ENCODE results near the gene MAP2K5. TPM values are rescaled to one million over a fixed set of nuclear protein-coding genes. Genes with fewer than 3 reads are reported as not detected.
A peak's percentile ranks its signal among the peaks of the same experiment; 100 is the strongest.

The MAP2K5 gene
- total and polyA plus RNA-seq, 7 donors: 9.8 to 24.0 (median 16.5) TPM

DNA sequence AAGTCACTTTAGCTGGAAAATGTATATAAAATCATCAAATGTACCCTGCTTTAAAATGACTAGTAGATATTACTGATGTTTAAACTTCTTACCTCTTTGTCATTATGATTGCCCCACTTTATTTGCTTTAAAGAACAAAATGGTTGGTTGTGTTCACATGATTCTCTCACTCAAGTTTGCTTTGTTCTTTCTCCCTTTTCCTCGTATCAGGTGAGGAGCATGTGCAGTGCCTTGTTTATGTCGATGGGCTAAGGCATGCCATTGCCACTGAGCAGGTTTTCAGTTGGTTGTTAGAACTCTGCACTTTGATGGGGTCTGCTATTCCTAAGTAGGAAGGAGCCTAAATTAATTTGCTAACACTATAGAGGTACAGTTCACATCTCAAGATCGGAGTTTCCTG is 5.3 kb downstream of the MAP2K5 start:
- peak overlapping the region; percentile 5 for H3K27ac ChIP-seq
- no peaks in the 10 kb centered on the region for H3K9me3 ChIP-seq
- H3K36me3 ChIP-seq (ENCODE audit: insufficient read depth in 1 of 2, low read depth in 1 of 2): peaks cover 0 to 40% of the 10 kb centered on the region in 2 donors
- peaks cover 39% of the 10 kb centered on the region for H3K4me1 ChIP-seq
- H3K27me3 ChIP-seq (ENCODE audit: insufficient read depth in 3 of 3, low read length in 2 of 3): no peaks in the 10 kb centered on the region
- DNase-seq: no peak
- 66 to 70% (median 67%) methylated on average over 3 of the region's 3 CpGs for WGBS, 3 donors
- no peak overlapping the region for H3K4me3 ChIP-seq
- no peak for ATAC-seq
- intact Hi-C loops (cut with DNase I): no loop called here
- TF ChIP-seq, protein P1, sequence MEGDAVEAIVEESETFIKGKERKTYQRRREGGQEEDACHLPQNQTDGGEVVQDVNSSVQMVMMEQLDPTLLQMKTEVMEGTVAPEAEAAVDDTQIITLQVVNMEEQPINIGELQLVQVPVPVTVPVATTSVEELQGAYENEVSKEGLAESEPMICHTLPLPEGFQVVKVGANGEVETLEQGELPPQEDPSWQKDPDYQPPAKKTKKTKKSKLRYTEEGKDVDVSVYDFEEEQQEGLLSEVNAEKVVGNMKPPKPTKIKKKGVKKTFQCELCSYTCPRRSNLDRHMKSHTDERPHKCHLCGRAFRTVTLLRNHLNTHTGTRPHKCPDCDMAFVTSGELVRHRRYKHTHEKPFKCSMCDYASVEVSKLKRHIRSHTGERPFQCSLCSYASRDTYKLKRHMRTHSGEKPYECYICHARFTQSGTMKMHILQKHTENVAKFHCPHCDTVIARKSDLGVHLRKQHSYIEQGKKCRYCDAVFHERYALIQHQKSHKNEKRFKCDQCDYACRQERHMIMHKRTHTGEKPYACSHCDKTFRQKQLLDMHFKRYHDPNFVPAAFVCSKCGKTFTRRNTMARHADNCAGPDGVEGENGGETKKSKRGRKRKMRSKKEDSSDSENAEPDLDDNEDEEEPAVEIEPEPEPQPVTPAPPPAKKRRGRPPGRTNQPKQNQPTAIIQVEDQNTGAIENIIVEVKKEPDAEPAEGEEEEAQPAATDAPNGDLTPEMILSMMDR (IDR thresholded peaks at IDR 0.05): no peak

DNA sequence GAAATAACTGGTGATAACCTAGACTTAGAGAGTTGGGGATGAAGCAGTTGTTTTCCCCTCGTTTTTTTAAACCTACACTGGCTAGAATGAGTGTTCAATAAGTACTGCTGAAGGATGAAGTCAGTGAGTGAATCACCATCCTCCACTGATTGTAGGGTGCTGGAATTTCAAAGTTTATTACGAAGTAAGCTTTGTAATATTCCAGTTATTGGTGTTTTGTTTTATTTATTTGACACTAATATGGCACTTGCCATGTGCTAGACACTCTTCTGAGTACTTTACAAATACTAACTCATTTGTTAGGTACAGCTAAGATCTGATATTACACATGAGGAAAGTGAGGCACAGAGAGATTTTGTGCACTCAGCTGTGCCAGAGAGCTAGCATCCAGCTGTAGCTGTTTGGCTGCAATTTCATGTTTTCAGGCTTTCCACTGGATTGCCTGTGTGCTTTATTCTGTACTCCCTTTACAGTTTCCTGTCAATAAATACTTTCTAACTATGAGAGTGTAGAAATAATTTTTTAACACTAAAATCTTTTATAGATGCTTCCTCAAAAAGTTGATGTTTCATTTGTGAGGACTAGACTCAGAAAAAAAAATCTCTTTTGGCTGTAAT is 5.8 kb downstream of the MAP2K5 start:
- Histone ChIP-seq H3K4me3 (no peak overlapping the region), H3K27me3 (ENCODE audit: insufficient read depth in 3 of 3, low read length in 2 of 3) (no peaks in the 10 kb centered on the region), H3K4me1 (peaks cover 39% of the 10 kb centered on the region), H3K36me3 (ENCODE audit: insufficient read depth in 1 of 2, low read depth in 1 of 2) (peaks cover 0 to 45% of the 10 kb centered on the region in 2 donors), H3K27ac (peak overlapping the region; percentile 53), H3K9me3 (no peaks in the 10 kb centered on the region)
- whole genome bisulfite sequencing, 3 donors: 49 to 61% (median 59%) methylated on average over 2 of the region's 2 CpGs
- intact Hi-C loops (cut with DNase I): no loop called here
- ATAC-seq: no peak
- no peak for DNase-seq
- TF ChIP-seq, protein P1 (IDR thresholded peaks at IDR 0.05): no peak

DNA sequence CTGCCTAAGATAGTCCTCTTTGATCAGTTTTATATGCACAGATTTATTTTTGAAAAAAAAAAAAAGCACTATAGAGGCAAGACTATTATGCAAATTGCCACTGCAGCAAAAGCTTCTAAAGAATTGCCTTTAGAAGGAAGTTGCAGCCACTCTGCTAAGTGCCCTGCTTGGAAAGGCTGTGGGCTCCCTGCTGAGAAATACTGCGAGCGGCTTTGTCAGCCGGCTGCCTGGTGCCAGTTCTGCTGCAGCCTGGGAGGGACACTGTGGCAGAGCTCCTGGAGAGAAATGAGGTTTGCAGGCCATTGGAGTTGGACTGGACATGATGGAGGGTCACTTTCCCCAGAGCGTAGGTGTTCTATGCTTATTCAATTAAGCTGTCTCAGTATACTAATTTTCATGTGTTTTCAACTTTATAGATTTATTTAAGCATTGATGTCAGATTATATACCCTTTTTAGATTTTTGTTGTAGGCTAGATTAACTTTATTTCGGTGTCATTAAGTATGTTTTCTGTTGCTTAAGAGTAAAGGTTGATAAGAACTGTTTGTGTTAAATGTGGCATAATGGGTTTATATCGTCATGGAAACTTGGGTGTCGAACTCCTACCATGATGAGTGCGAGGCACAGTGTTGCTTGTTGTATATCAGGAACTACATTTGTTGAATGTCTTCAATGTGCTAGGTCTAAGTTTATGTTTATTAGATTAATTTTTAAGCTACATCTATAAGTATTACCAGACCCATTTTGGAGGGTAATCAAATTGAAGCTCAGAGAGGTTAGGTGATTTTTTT is 6.6 kb downstream of the MAP2K5 start:
- ATAC-seq (peak; percentile 59 to 77 (median 64)), DNase-seq (no peak)
- Histone ChIP-seq H3K4me3 (no peak overlapping the region), H3K36me3 (ENCODE audit: insufficient read depth in 1 of 2, low read depth in 1 of 2) (peaks cover 0 to 45% of the 10 kb centered on the region in 2 donors), H3K9me3 (no peaks in the 10 kb centered on the region), H3K27me3 (ENCODE audit: insufficient read depth in 3 of 3, low read length in 2 of 3) (no peaks in the 10 kb centered on the region), H3K27ac (peak overlapping the region; percentile 53), H3K4me1 (peaks cover 32% of the 10 kb centered on the region)
- WGBS, 3 donors: 52 to 57% (median 52%) methylated on average over 8 of the region's 8 CpGs
- intact Hi-C loops (cut with DNase I): no loop called here
- TF ChIP-seq, protein P1 (IDR thresholded peaks at IDR 0.05): no peak

DNA sequence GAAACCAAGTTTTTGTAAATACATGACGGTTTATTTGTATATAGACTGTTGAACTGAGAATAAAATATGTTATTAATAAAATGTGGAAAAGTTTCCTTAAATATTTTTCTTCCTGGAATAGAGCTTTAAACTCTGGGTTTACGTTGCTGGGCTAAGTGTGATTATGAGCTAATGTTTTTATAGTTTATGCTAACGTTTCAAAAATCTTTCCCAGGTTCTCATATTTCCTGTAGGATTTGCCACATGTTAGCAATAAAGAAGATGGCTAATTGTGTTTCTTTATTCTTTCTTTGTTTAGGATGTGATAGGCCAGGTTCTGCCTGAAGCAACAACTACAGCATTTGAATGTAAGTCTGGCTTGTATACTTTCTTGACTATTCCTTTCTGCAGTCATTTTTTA is 7.2 kb downstream of the MAP2K5 start:
- H3K9me3 ChIP-seq: no peaks in the 10 kb centered on the region
- H3K4me3 ChIP-seq: no peak overlapping the region
- TF ChIP-seq, protein P1 (IDR thresholded peaks at IDR 0.05): no peak
- WGBS, 3 donors: 35 to 39% (median 37%) methylated on average over 3 of the region's 3 CpGs
- H3K27ac ChIP-seq: peak overlapping the region; percentile 53
- H3K4me1 ChIP-seq: peaks cover 27% of the 10 kb centered on the region
- no peak for ATAC-seq
- no peak for DNase-seq
- H3K27me3 ChIP-seq (ENCODE audit: insufficient read depth in 3 of 3, low read length in 2 of 3): no peaks in the 10 kb centered on the region
- peaks cover 0 to 41% of the 10 kb centered on the region in 2 donors for H3K36me3 ChIP-seq (ENCODE audit: insufficient read depth in 1 of 2, low read depth in 1 of 2)
- intact Hi-C loops (cut with DNase I): no loop called here

All from psoas muscle (tissue), 8 donors.